ENCODE measurements around the gene MECP2.

The MECP2 gene

DNA sequence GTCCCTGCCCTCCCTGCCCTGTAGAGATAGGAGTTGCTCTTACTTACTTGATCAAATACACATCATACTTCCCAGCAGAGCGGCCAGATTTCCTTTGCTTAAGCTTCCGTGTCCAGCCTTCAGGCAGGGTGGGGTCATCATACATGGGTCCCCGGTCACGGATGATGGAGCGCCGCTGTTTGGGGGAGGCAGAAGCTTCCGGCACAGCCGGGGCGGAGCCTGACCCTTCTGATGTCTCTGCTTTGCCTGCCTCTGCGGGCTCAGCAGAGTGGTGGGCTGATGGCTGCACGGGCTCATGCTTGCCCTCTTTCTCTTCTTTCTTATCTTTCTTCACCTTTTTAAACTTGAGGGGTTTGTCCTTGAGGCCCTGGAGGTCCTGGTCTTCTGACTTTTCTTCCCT lies 65.4 kb downstream of the MECP2 start:
- TF ChIP-seq, protein P1, sequence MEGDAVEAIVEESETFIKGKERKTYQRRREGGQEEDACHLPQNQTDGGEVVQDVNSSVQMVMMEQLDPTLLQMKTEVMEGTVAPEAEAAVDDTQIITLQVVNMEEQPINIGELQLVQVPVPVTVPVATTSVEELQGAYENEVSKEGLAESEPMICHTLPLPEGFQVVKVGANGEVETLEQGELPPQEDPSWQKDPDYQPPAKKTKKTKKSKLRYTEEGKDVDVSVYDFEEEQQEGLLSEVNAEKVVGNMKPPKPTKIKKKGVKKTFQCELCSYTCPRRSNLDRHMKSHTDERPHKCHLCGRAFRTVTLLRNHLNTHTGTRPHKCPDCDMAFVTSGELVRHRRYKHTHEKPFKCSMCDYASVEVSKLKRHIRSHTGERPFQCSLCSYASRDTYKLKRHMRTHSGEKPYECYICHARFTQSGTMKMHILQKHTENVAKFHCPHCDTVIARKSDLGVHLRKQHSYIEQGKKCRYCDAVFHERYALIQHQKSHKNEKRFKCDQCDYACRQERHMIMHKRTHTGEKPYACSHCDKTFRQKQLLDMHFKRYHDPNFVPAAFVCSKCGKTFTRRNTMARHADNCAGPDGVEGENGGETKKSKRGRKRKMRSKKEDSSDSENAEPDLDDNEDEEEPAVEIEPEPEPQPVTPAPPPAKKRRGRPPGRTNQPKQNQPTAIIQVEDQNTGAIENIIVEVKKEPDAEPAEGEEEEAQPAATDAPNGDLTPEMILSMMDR (conservative IDR thresholded peaks at IDR 0.05; ENCODE audit: low read depth, low read length), result no peak
- H3K4me3 ChIP-seq (ENCODE audit: low read depth, low read length), result no peak overlapping the region
- DNase-seq (ENCODE audit: low read depth), result no peak

DNA sequence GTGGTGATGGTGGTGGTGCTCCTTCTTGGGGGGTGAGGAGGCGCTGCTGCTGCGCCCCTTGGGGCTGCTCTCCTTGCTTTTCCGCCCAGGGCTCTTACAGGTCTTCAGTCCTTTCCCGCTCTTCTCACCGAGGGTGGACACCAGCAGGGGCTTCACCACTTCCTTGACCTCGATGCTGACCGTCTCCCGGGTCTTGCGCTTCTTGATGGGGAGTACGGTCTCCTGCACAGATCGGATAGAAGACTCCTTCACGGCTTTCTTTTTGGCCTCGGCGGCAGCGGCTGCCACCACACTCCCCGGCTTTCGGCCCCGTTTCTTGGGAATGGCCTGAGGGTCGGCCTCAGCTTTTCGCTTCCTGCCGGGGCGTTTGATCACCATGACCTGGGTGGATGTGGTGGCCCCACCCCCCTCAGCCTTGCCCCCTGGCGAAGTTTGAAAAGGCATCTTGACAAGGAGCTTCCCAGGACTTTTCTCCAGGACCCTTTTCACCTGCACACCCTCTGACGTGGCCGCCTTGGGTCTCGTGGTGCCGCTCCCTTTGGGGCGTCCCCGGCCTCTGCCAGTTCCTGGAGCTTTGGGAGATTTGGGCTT lies 66.7 kb downstream of the MECP2 start:
- no peak overlapping the region for H3K4me3 ChIP-seq (ENCODE audit: low read depth, low read length)
- DNase-seq (ENCODE audit: low read depth), result no peak
- TF ChIP-seq, protein P1 (conservative IDR thresholded peaks at IDR 0.05; ENCODE audit: low read depth, low read length), result no peak

DNA sequence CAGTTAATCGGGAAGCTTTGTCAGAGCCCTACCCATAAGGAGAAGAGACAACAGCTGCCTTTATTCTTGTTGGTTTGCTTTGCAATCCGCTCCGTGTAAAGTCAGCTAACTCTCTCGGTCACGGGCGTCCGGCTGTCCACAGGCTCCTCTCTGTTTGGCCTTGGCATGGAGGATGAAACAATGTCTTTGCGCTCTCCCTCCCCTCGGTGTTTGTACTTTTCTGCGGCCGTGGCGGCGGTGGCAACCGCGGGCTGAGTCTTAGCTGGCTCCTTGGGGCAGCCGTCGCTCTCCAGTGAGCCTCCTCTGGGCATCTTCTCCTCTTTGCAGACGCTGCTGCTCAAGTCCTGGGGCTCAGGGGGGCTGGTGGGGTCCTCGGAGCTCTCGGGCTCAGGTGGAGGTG lies 67.3 kb downstream of the MECP2 start:
- no peak for DNase-seq (ENCODE audit: low read depth)
- H3K4me3 ChIP-seq (ENCODE audit: low read depth, low read length), result no peak overlapping the region

DNA sequence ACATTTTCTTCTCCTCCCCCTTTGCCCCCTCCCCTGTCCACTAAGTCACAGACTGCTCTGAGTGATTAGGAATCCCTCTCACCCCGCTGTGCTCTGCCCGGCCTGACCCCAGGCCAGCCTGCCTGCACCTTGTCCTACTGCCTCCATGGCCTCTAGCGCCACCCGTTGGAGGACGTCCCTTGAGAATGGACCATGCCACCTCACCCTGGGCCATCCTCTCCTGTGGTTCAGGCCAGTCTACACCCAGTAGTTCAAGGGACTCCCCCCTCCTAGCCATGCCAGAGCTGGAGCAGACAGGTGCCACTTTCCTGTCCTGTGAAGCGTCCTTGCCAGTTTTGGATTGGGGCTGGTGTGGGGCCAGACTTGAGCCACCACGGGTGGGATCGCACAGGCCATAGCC lies 68.1 kb downstream of the MECP2 start:
- no peak for DNase-seq (ENCODE audit: low read depth)
- H3K4me3 ChIP-seq (ENCODE audit: low read depth, low read length), result no peak overlapping the region
- TF ChIP-seq, protein P1 (conservative IDR thresholded peaks at IDR 0.05; ENCODE audit: low read depth, low read length), result no peak

More for the DNA sequence above, 67.3 kb downstream of the MECP2 start:
- TF ChIP-seq, protein P1 (conservative IDR thresholded peaks at IDR 0.05; ENCODE audit: low read depth, low read length), result no peak

DNA sequence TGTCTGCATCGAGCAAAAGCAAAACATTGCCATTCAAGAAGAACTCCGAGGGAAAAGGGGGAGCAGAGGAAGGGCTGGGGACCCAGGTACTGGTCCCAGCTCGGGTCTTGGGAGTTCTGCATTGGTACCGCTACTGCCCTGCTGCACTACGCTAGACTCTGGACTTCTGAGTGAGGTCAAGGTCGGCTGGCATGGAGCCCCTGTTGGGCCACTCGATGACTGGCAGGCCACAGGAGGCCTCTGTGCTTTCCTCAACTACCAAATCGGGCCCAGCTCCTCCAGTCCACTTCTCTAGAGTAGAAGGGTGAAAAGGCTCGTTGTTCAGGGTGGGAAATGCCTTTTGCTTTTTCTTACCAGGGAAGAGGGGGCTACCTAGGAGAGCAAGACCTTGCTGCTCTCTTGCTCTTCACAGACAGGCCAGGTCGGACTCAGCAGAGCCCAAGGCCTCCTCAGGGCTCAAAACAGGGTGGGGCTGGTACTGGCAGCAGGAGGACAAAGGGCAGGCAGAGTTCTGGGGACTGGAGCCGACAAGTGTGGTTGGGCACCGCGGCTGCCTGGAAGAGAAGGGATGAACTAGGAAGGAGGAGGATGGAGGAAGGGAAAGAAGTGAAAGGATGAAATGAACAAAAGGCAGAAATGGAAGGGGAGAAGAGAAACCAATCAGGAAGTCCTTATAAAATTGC lies 68.9 kb downstream of the MECP2 start:
- no peak for DNase-seq (ENCODE audit: low read depth)
- H3K4me3 ChIP-seq (ENCODE audit: low read depth, low read length), result no peak overlapping the region
- TF ChIP-seq, protein P1 (conservative IDR thresholded peaks at IDR 0.05; ENCODE audit: low read depth, low read length), result no peak

DNA sequence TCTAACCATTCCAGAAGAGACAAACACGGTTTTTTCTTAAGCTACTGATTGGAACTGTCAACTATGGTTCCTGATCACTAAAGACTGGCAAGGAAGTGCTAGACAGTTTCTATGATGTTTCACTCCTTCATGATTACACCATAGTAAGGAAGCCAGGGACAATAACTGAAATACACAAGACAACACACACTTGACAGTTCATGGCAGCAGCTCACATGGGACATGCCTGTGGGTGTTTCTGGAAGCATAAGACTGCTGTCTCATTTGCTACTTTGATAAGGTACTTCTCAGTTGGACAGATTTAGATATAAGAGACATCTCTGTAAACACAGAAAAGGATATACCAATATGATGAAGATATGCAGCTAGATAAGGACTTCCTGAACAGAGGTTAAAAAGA lies 69.5 kb downstream of the MECP2 start:
- H3K4me3 ChIP-seq (ENCODE audit: low read depth, low read length), result no peak overlapping the region
- no peak for DNase-seq (ENCODE audit: low read depth)
- TF ChIP-seq, protein P1 (conservative IDR thresholded peaks at IDR 0.05; ENCODE audit: low read depth, low read length), result no peak

DNA sequence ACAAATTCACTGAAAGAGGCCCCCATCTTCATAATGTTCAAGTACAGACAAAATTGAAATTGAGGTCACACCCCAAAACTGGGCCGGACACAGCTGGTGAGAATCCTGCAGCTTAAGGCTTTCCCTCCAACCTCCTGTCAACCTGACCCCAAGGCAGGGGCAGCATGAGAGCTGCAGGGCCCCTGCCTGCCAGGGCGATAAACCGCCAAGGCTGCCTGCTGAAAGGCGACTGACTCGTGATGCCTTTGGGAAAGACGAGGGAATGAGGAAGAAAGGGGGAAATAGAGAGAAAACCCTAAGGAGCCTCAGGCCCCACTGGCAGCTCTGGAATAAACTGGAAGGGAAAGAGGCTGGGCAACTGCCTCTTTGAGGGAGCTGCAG lies 70.5 kb downstream of the MECP2 start:
- DNase-seq (ENCODE audit: low read depth), result no peak
- H3K4me3 ChIP-seq (ENCODE audit: low read depth, low read length), result no peak overlapping the region
- TF ChIP-seq, protein P1 (conservative IDR thresholded peaks at IDR 0.05; ENCODE audit: low read depth, low read length), result no peak

All from choroid plexus epithelial cell (primary cell).